Suprapubic skin (tissue), 4 donors: ENCODE measurements around the gene HPCAL1. TPM values are rescaled to one million over a fixed set of nuclear protein-coding genes. Genes with fewer than 3 reads are reported as not detected.
"Not testable (repeated sequence)": the region's sequence is repeated elsewhere in the genome, so short reads cannot be mapped to it uniquely, and the experiment has no call there.

Source experiments
- DNase-seq, 2 donors: peaks; one replicate each; pipeline ENCODE4 v3.0.0-alpha.2; 2019; ENCODE audit warnings: low spot score in 2 of 2
- H3K27ac ChIP-seq: fragments of 200-600 bp; sonication (generic); one replicate; pipeline ENCODE4 v1.5.1; 2019
- H3K27me3 ChIP-seq: fragments of 200-600 bp; sonication (generic); one replicate; pipeline ENCODE4 v1.5.1; 2019
- H3K36me3 ChIP-seq: fragments of 200-600 bp; sonication (generic); one replicate; pipeline ENCODE4 v1.5.1; 2019
- H3K4me1 ChIP-seq: fragments of 200-600 bp; sonication (generic); one replicate; pipeline ENCODE4 v1.5.1; 2019
- H3K4me3 ChIP-seq: fragments of 200-600 bp; sonication (generic); one replicate; pipeline ENCODE4 v1.5.1; 2019; ENCODE audit warnings: mild to moderate bottlenecking
- H3K9me3 ChIP-seq: fragments of 200-600 bp; sonication (generic); one replicate; pipeline ENCODE4 v1.5.1; 2019
- CTCF ChIP-seq, 2 donors: fragments of 200-600 bp in 1 of 2; fragments of 450-650 bp in 1 of 2; sonication (generic) in 1 of 2; IDR thresholded peaks; one replicate each; pipeline ENCODE4 v1.5.1; 2016 to 2019; ENCODE audit warnings: antibody characterized with exemption in 2 of 2, mild to moderate bottlenecking in 1 of 2, moderate library complexity in 1 of 2
- EP300 ChIP-seq: sonication (generic); formaldehyde crosslinking; IDR thresholded peaks from one replicate; pipeline ENCODE4 v1.6.1; 2017; ENCODE audit warnings: antibody characterized with exemption
- POLR2A ChIP-seq, 2 donors: fragments of 450-650 bp; IDR thresholded peaks; one replicate each; pipeline ENCODE4 v1.6.1; 2017; ENCODE audit warnings: antibody characterized with exemption in 2 of 2, mild to moderate bottlenecking in 2 of 2, moderate library complexity in 2 of 2
- POLR2AphosphoS5 ChIP-seq, 3 donors: sonication (generic); formaldehyde crosslinking; IDR thresholded peaks; one replicate each; pipeline ENCODE4 v1.6.1; 2017; ENCODE audit warnings: antibody characterized with exemption in 3 of 3
- WGBS: methylation state at CpG from one replicate; pipeline ENCODE4 v1.1.5; 2018; 5-methylcytosine and 5-hydroxymethylcytosine counted together
- total RNA-seq, 4 donors: library from RNA; depleted of rRNA; stranded (reverse); fragments of >200 nt; gene quantifications; one replicate each; pipeline ENCODE4 v1.1.0, GENCODE V29; 2016

HPCAL1 gene
- total RNA-seq, 4 donors from 2014 or later: 27.7 to 40.7 (median 35.3) TPM

- no peaks in the 10 kb centered on the region for H3K36me3 ChIP-seq
- TF ChIP-seq POLR2AphosphoS5 (IDR thresholded peaks at IDR 0.05) (no peak), EP300 (no peak), CTCF (IDR thresholded peaks at IDR 0.05) (no peak), POLR2A (IDR thresholded peaks at IDR 0.05) (no peak)
- no peaks in the 10 kb centered on the region for H3K27me3 ChIP-seq
- no peak overlapping the region for H3K4me3 ChIP-seq
- 35% methylated on average over 6 of the region's 7 CpGs for WGBS
- peaks cover 42% of the 10 kb centered on the region for H3K4me1 ChIP-seq
- no peaks in the 10 kb centered on the region for H3K9me3 ChIP-seq
- peak overlapping the region; percentile 10 for H3K27ac ChIP-seq
- no peak for DNase-seq
Observed at GRCh38 chr2:10454505-10454904, 151.8 kb downstream of the HPCAL1 start.

- not testable (repeated sequence) for H3K9me3 ChIP-seq, DNase-seq, H3K4me3 ChIP-seq, H3K36me3 ChIP-seq, H3K27me3 ChIP-seq, H3K27ac ChIP-seq
- peaks cover 35% of the 10 kb centered on the region for H3K4me1 ChIP-seq
- 86% methylated on average over 3 of the region's 3 CpGs for WGBS
Observed at GRCh38 chr2:10457195-10457594, 154.5 kb downstream of the HPCAL1 start.

- DNase-seq: no peak
Observed at GRCh38 chr2:10457846-10458598, 155.3 kb downstream of the HPCAL1 start.

GRCh38 chr2:10460366-10460796 is 157.7 kb downstream of the HPCAL1 start:
- WGBS: 86% methylated on average over 17 of the region's 17 CpGs
- Histone ChIP-seq H3K9me3 (no peaks in the 10 kb centered on the region), H3K4me1 (peaks cover 10% of the 10 kb centered on the region), H3K27ac (no peak overlapping the region), H3K27me3 (peaks cover 3% of the 10 kb centered on the region), H3K4me3 (no peak overlapping the region), H3K36me3 (no peaks in the 10 kb centered on the region)
- TF ChIP-seq POLR2A (IDR thresholded peaks at IDR 0.05) (no peak), CTCF (IDR thresholded peaks at IDR 0.05) (no peak), EP300 (no peak), POLR2AphosphoS5 (IDR thresholded peaks at IDR 0.05) (no peak)
- DNase-seq: no peak

More at GRCh38 chr2:10457846-10458598, 155.3 kb downstream of the HPCAL1 start:
- Histone ChIP-seq H3K4me3 (no peak overlapping the region), H3K27me3 (no peaks in the 10 kb centered on the region), H3K27ac (no peak overlapping the region), H3K4me1 (peaks cover 30% of the 10 kb centered on the region), H3K9me3 (no peaks in the 10 kb centered on the region), H3K36me3 (no peaks in the 10 kb centered on the region)
- TF ChIP-seq POLR2A (IDR thresholded peaks at IDR 0.05): no peak
- TF ChIP-seq POLR2AphosphoS5 (IDR thresholded peaks at IDR 0.05): no peak
- no peak for TF ChIP-seq EP300
- 45% methylated on average over 11 of the region's 11 CpGs for WGBS

- no peak for DNase-seq
- Histone ChIP-seq H3K36me3 (no peaks in the 10 kb centered on the region), H3K4me1 (peaks cover 10% of the 10 kb centered on the region), H3K27me3 (peaks cover 3% of the 10 kb centered on the region), H3K27ac (no peak overlapping the region), H3K9me3 (no peaks in the 10 kb centered on the region), H3K4me3 (no peak overlapping the region)
- TF ChIP-seq EP300: no peak
- TF ChIP-seq CTCF (IDR thresholded peaks at IDR 0.05): no peak
- TF ChIP-seq POLR2AphosphoS5 (IDR thresholded peaks at IDR 0.05): no peak
- TF ChIP-seq POLR2A (IDR thresholded peaks at IDR 0.05): no peak
- WGBS: 63% methylated on average over 12 of the region's 15 CpGs
Observed at GRCh38 chr2:10462178-10463083, 159.7 kb downstream of the HPCAL1 start.

GRCh38 chr2:10465910-10466309 is 163.2 kb downstream of the HPCAL1 start:
- H3K4me1 ChIP-seq: no peaks in the 10 kb centered on the region
- no peak for DNase-seq
- H3K27me3 ChIP-seq: peaks cover 10% of the 10 kb centered on the region
- H3K27ac ChIP-seq: no peak overlapping the region
- WGBS: 87% methylated on average over 5 of the region's 5 CpGs
- no peak overlapping the region for H3K4me3 ChIP-seq
- no peaks in the 10 kb centered on the region for H3K9me3 ChIP-seq
- H3K36me3 ChIP-seq: no peaks in the 10 kb centered on the region
- no peak for TF ChIP-seq POLR2A (IDR thresholded peaks at IDR 0.05)
- TF ChIP-seq POLR2AphosphoS5 (IDR thresholded peaks at IDR 0.05): no peak
- no peak for TF ChIP-seq EP300
- TF ChIP-seq CTCF (IDR thresholded peaks at IDR 0.05): no peak
